Activated CD8-positive, alpha-beta T cell treated with anti-CD3 and anti-CD28 coated beads for 36 hours (primary cell): Measurements from ENCODE around the gene AARS2. TPM values are rescaled to one million over a fixed set of nuclear protein-coding genes. Genes with fewer than 3 reads are reported as not detected.

Source experiments
- ATAC-seq: fragments of 200-7000 bp; cut with Tn5 transposase; one replicate; pipeline ENCODE4 v1.10.0; 2021; ENCODE audit warnings: mild to moderate bottlenecking, moderate library complexity
- CTCF ChIA-PET: fragments of 350-600 bp; sonication (Branson Sonifier 250); formaldehyde crosslinking; loops from one replicate; lab custom pipeline; 2021; ENCODE audit warnings: antibody characterized with exemption; lab: Charles Lee
- POLR2A ChIA-PET: fragments of 350-600 bp; sonication (Branson Sonifier 250); formaldehyde crosslinking; loops from one replicate; lab custom pipeline; 2021; ENCODE audit warnings: antibody characterized with exemption; lab: Charles Lee
- DNase-seq: peaks from one replicate; pipeline ENCODE4 v3.0.0-alpha.2; 2020
- H3K27ac Mint-ChIP-seq: one replicate; pipeline ENCODE4 v1.8.0; 2021; ENCODE audit warnings: mild to moderate bottlenecking, mixed read lengths
- H3K27me3 Mint-ChIP-seq: one replicate; pipeline ENCODE4 v1.8.0; 2021; ENCODE audit warnings: mixed read lengths
- H3K36me3 Mint-ChIP-seq: one replicate; pipeline ENCODE4 v1.8.0; 2021; ENCODE audit warnings: low read depth, mixed read lengths
- H3K4me1 Mint-ChIP-seq: one replicate; pipeline ENCODE4 v1.8.0; 2021; ENCODE audit warnings: low read depth, mixed read lengths
- H3K4me3 Mint-ChIP-seq: one replicate; pipeline ENCODE4 v1.8.0; 2021; ENCODE audit warnings: mild to moderate bottlenecking, moderate library complexity, mixed read lengths
- H3K9me3 Mint-ChIP-seq: one replicate; pipeline ENCODE4 v1.8.0; 2021; ENCODE audit warnings: mixed read lengths
- intact Hi-C: fragments of 100-400 bp; cut with micrococcal nuclease; formaldehyde crosslinking; loops from one replicate; pipeline ENCODE4 v1.10.0; 2022
- total RNA-seq, 2 experiments: library from RNA; stranded (reverse); gene quantifications; one replicate each; pipeline ENCODE4 v1.2.3, GENCODE V29; 2021
- TF ChIP-seq, protein P1 (sequence below): fragments of 200-600 bp; IDR thresholded peaks from one replicate; pipeline ENCODE4 v1.8.0; 2022; ENCODE audit warnings: antibody characterized with exemption, mild to moderate bottlenecking

AARS2 gene
- total RNA-seq, 2 experiments from 2014 or later, result 16.2 to 16.3 TPM

DNA sequence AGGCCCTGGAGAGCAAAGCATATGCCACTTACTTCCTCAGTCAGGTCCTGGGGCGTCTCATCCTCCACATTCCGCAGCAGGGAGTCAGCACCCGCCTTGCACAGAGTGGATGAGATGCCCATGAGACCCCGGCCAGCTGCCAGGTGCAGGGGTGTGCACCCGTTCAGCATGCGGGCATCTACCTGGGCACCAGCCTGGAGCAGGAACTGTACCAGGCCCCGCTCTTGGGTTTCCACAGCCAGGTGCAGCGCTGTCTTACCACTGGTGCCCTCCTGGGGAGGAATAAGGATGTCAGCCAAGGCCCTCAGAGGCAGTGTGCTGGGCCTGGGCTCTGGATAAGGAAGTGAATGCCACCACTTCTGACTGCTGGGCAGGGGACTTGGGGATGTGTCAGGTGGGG, 53.1 kb downstream of the AARS2 start:
- TF ChIP-seq, protein P1, sequence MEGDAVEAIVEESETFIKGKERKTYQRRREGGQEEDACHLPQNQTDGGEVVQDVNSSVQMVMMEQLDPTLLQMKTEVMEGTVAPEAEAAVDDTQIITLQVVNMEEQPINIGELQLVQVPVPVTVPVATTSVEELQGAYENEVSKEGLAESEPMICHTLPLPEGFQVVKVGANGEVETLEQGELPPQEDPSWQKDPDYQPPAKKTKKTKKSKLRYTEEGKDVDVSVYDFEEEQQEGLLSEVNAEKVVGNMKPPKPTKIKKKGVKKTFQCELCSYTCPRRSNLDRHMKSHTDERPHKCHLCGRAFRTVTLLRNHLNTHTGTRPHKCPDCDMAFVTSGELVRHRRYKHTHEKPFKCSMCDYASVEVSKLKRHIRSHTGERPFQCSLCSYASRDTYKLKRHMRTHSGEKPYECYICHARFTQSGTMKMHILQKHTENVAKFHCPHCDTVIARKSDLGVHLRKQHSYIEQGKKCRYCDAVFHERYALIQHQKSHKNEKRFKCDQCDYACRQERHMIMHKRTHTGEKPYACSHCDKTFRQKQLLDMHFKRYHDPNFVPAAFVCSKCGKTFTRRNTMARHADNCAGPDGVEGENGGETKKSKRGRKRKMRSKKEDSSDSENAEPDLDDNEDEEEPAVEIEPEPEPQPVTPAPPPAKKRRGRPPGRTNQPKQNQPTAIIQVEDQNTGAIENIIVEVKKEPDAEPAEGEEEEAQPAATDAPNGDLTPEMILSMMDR, result no peak
- CTCF ChIA-PET, result no interaction called here
- Mint-ChIP-seq H3K9me3 (no peaks in the 10 kb centered on the region), H3K4me1 (peaks cover 58% of the 10 kb centered on the region), H3K4me3 (no peak overlapping the region), H3K27ac (no peak overlapping the region), H3K36me3 (peaks cover 44% of the 10 kb centered on the region), H3K27me3 (no peaks in the 10 kb centered on the region)
- intact Hi-C loops, result no loop called here
- POLR2A ChIA-PET, result interaction anchor here (17.2 kb wide), 1 partner anchor 15 kb away, joined by 486 read pairs; the partner anchor contains the start of gene HSP90AB1
- no peak for ATAC-seq
- no peak for DNase-seq

DNA sequence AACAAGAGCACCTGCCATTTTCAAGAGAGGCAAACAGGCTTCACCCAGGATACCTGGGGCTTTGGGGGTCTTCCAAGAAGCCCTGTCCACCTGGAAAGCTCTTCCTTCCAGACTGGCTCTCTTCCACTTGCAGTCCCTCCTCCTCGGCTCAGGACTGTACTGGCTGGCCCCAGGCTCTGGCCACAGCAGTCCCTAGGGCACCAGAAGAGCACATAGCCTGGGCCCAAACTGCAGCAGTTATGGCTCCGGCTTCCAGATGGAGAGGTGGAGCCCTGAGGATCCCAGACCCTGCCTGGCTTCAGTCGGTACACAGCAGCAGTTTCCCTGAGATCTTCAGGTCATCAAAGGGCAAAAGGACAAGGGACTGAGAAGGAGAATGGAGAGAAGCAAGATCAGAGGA, 54.2 kb downstream of the AARS2 start:
- CTCF ChIA-PET, result interaction anchor here (1.0 to 3.8 kb wide), 2 partner anchors 13 to 86 kb away, joined by 4 to 47 read pairs; partner anchors contain the start of gene HSP90AB1

DNA sequence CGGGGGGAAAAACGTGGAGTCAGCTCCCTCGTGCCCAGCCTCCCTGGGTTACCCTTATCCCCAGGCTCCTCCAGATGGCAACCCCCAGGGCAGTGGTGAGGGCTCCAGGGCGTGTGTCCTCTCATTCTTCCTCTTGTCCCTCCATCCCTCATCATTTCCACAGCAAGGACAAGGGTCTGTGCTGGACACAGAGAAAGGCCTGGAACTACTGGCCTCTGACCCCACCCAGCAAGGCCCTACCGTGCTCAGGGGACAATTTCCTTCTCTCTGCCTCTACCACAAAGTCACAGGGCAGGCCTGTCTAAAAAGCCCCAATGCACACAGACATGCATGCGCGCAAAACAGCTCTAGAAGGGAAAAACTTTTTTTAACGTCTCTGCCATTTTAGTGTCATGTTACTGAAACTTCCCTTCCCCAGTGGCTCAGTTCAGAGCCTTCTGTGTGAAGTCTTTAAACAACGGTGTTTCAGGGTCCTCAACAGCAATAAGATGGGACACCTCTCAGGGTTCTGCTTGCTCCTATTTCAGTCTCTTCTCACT, 54.8 kb downstream of the AARS2 start:
- H3K27me3 Mint-ChIP-seq, result no peaks in the 10 kb centered on the region
- H3K9me3 Mint-ChIP-seq, result no peaks in the 10 kb centered on the region
- DNase-seq (no peak), ATAC-seq (no peak)
- TF ChIP-seq, protein P1, result no peak
- intact Hi-C loops, result no loop called here
- ChIA-PET CTCF (interaction anchor here (1.0 to 3.8 kb wide), 2 partner anchors 13 to 86 kb away, joined by 4 to 47 read pairs; partner anchors contain the start of gene HSP90AB1), POLR2A (interaction anchor here (1.6 to 17.2 kb wide), 2 partner anchors 13 to 82 kb away, joined by 5 to 486 read pairs; partner anchors contain the start of gene HSP90AB1)
- H3K36me3 Mint-ChIP-seq, result peaks cover 37% of the 10 kb centered on the region
- H3K27ac Mint-ChIP-seq, result peak overlapping the region; percentile 85
- peaks cover 70% of the 10 kb centered on the region for H3K4me1 Mint-ChIP-seq
- H3K4me3 Mint-ChIP-seq, result peak overlapping the region; percentile 71

More for the DNA sequence above, 54.2 kb downstream of the AARS2 start:
- Mint-ChIP-seq H3K27ac (peak overlapping the region; percentile 85), H3K9me3 (no peaks in the 10 kb centered on the region), H3K4me3 (no peak overlapping the region), H3K4me1 (peaks cover 67% of the 10 kb centered on the region), H3K27me3 (no peaks in the 10 kb centered on the region), H3K36me3 (peaks cover 37% of the 10 kb centered on the region)
- DNase-seq (no peak), ATAC-seq (no peak)
- intact Hi-C loops, result no loop called here
- POLR2A ChIA-PET, result interaction anchor here (17.2 kb wide), 1 partner anchor 14 kb away, joined by 486 read pairs; the partner anchor contains the start of gene HSP90AB1
- TF ChIP-seq, protein P1, result no peak

DNA sequence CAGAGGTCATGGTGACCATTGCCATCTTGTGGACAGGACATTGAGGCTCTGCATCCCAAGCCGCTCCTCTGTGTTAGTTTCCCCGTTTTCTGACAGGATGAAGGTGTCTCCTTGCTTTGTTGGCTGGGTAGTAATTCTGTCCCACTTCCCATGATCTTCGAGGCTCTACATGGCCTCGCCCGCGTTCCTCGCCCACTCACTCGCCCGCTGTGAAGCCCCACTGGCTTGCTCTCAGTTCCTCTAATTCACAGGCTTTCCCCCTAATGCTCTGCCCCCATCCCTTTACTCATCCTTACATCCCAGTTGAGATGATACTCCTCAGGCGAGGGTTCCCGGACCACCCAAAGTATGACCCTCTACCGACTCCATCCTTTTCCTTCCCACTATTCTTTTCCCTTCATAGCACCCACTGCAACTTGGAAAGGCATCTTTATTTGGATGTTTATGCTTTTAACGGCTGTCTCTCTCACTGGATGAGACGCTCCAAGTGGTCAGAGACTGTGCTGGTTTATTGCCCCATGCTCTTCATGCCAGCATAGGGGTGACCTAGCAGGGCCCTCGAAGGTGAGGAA, 55.3 kb downstream of the AARS2 start:
- H3K4me3 Mint-ChIP-seq, result peak overlapping the region; percentile 71
- ChIA-PET POLR2A (interaction anchor here (1.6 to 17.2 kb wide), 4 partner anchors 12 to 81 kb away, joined by 5 to 486 read pairs (median 7); partner anchors contain the start of gene HSP90AB1), CTCF (interaction anchor here (1.0 to 3.8 kb wide), 7 partner anchors 10 to 86 kb away, joined by 3 to 47 read pairs (median 9); partner anchors contain the start of gene HSP90AB1)
- ATAC-seq (peak; percentile 3), DNase-seq (no peak)
- intact Hi-C loops, result no loop called here
- H3K4me1 Mint-ChIP-seq, result peaks cover 69% of the 10 kb centered on the region
- H3K27ac Mint-ChIP-seq, result peak overlapping the region; percentile 85
- TF ChIP-seq, protein P1, result no peak
- H3K36me3 Mint-ChIP-seq, result peaks cover 37% of the 10 kb centered on the region
- H3K27me3 Mint-ChIP-seq, result no peaks in the 10 kb centered on the region
- H3K9me3 Mint-ChIP-seq, result no peaks in the 10 kb centered on the region
